H1 (cell line): ENCODE measurements around the gene TAF1D. TPM values are rescaled to one million over a fixed set of nuclear protein-coding genes. Genes with fewer than 3 reads are reported as not detected.

Experiments
- JUND ChIP-seq: IDR thresholded peaks from 2 replicates; pipeline ENCODE4 v1.6.1; 2011; ENCODE audit warnings: mild to moderate bottlenecking, improper control_type of control experiment, low read length
- SP2 ChIP-seq: IDR thresholded peaks from 2 replicates; pipeline ENCODE4 v1.6.1; 2012; ENCODE audit warnings: mild to moderate bottlenecking, low read length, inconsistent platforms
- polyA plus RNA-seq, 7 experiments: library from polyadenylated mRNA; depleted of rRNA in 3 of 7; stranded (reverse) in 5 of 7; unstranded in 2 of 7; fragments of >200 nt in 5 of 7; fragments of 200-250 nt in 2 of 7; gene quantifications; 1 replicate in 5 of 7; 2 replicates in 1 of 7; 4 replicates in 1 of 7; pipeline versions ENCODE4 v1.2.1 to v1.2.3, GENCODE V29; 2011 to 2013; ENCODE audit warnings: missing spikeins in 2 of 7, mixed read lengths in 2 of 7
- total RNA-seq: library from RNA; stranded (reverse); fragmentation: NEBNext Ultra II Directional; extraction: Animal tissue kit (Norgen Biotek cat#: 25700); gene quantifications from 2 replicates; pipeline ENCODE4 v1.2.1, GENCODE V29; 2021
- TF ChIP-seq, protein P1 (sequence below): IDR thresholded peaks from 2 replicates; pipeline ENCODE4 v1.6.1; 2011; ENCODE audit warnings: low read length, improper control_type of control experiment
- TF ChIP-seq, protein P2 (sequence below): IDR thresholded peaks from 2 replicates; pipeline ENCODE4 v1.6.1; 2012; ENCODE audit warnings: inconsistent platforms

Gene TAF1D
- total and polyA plus RNA-seq, 2 of the 8 experiments (the other 6 are each of a cell fraction or from before 2014, with no cell fraction given), result 64.7 to 212 TPM

DNA sequence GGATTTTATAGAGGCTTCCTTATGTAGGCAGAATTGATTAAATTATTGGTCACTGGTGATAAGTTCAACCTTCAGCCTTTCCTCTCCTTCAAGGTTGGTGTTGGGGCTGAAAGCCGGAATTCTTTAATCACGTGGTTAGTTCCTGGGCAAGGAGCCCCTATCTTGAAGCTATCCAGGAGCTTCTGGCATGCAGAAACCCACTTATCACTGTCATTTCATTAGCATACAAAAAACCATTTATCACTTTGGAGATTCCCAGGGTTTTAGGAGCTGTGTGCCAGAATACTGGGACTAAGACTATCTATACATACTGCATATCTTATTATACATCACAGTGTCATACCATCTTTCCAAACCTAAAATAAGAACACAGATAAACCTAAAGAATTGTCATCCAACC lies 24.3 kb upstream of the TAF1D start (continued):
- TF ChIP-seq SP2 (no peak), JUND (no peak)
- TF ChIP-seq, protein P1, sequence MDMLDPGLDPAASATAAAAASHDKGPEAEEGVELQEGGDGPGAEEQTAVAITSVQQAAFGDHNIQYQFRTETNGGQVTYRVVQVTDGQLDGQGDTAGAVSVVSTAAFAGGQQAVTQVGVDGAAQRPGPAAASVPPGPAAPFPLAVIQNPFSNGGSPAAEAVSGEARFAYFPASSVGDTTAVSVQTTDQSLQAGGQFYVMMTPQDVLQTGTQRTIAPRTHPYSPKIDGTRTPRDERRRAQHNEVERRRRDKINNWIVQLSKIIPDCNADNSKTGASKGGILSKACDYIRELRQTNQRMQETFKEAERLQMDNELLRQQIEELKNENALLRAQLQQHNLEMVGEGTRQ, result no peak
- TF ChIP-seq, protein P2, sequence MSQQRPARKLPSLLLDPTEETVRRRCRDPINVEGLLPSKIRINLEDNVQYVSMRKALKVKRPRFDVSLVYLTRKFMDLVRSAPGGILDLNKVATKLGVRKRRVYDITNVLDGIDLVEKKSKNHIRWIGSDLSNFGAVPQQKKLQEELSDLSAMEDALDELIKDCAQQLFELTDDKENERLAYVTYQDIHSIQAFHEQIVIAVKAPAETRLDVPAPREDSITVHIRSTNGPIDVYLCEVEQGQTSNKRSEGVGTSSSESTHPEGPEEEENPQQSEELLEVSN, result no peak
